GM19193 (cell line): ENCODE data around the gene RGL1.

Experiments used
- POLR2A ChIP-seq: IDR thresholded peaks from 4 replicates; pipeline ENCODE4 v1.6.1; 2011; ENCODE audit not compliant: insufficient read depth, insufficient read length; ENCODE audit errors: extremely low read depth

Gene RGL1

GRCh38 chr1:183808296-183809027 lies 3.5 kb downstream of the RGL1 start:
- no peak for TF ChIP-seq POLR2A

- no peak for TF ChIP-seq POLR2A
These were observed 5.2 kb downstream of the RGL1 start for GRCh38 chr1:183810121-183810520.

GRCh38 chr1:183810756-183811544 lies 6.0 kb downstream of the RGL1 start:
- TF ChIP-seq POLR2A, result no peak

GRCh38 chr1:183812128-183812527 lies 7.2 kb downstream of the RGL1 start:
- no peak for TF ChIP-seq POLR2A

- TF ChIP-seq POLR2A, result no peak
These were observed 8.0 kb downstream of the RGL1 start for GRCh38 chr1:183812686-183813569.

- no peak for TF ChIP-seq POLR2A
These were observed 9.3 kb downstream of the RGL1 start for GRCh38 chr1:183814121-183814681.

- no peak for TF ChIP-seq POLR2A
These were observed 11.2 kb downstream of the RGL1 start for GRCh38 chr1:183816110-183816509.

GRCh38 chr1:183817576-183818288 lies 12.8 kb downstream of the RGL1 start:
- TF ChIP-seq POLR2A, result no peak

GRCh38 chr1:183819059-183819458 lies 14.1 kb downstream of the RGL1 start:
- TF ChIP-seq POLR2A, result no peak

GRCh38 chr1:183821309-183821888 lies 16.5 kb downstream of the RGL1 start:
- TF ChIP-seq POLR2A, result no peak

- TF ChIP-seq POLR2A, result no peak
These were observed 17.1 kb downstream of the RGL1 start for GRCh38 chr1:183821889-183822611.

GRCh38 chr1:183824291-183824690 lies 19.4 kb downstream of the RGL1 start:
- TF ChIP-seq POLR2A, result no peak

GRCh38 chr1:183827801-183828200 lies 22.9 kb downstream of the RGL1 start:
- no peak for TF ChIP-seq POLR2A
